ENCODE results near the gene VANGL1. TPM values are rescaled to one million over a fixed set of nuclear protein-coding genes. Genes with fewer than 3 reads are reported as not detected.

VANGL1 gene
- total RNA-seq, 3 donors from 2014 or later = 15.6 to 21.7 (median 17.9) TPM

- no peak for TF ChIP-seq CTCF (IDR thresholded peaks at IDR 0.05)
- Histone ChIP-seq H3K9me3 (no peaks in the 10 kb centered on the region), H3K4me3 (no peak overlapping the region), H3K36me3 (ENCODE audit: low read depth) (no peaks in the 10 kb centered on the region), H3K4me1 (ENCODE audit: low read depth) (no peaks in the 10 kb centered on the region)
- DNase-seq (no peak), ATAC-seq (peak; percentile 27)
- intact Hi-C loops (cut with DNase I, micrococcal nuclease) = no loop called here
These were observed 84.4 kb downstream of the VANGL1 start for GRCh38 chr1:115726161-115726560.

DNA sequence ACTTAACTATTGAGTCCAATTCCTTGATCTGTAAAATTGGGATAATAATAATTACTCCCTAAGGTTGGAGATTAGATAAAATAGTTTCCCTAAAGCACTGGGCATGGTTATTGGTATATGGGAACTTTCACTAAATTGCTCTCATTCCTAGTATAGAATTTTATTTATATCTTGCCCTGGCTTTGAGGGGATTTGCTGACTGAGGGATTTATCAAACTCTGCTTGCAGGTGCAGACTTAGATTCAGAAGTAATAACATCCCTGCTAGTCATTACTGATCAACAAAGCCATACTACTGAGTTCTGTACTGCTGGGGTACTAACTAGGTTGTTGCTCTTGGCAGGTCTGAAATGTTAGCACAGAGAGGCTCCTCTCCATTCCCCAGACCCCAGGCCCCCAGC, 84.8 kb downstream of the VANGL1 start:
- H3K4me3 ChIP-seq = no peak overlapping the region
- no peak for DNase-seq
- H3K36me3 ChIP-seq (ENCODE audit: low read depth) = no peaks in the 10 kb centered on the region
- no peaks in the 10 kb centered on the region for H3K4me1 ChIP-seq (ENCODE audit: low read depth)
- TF ChIP-seq CTCF (IDR thresholded peaks at IDR 0.05) = no peak
- intact Hi-C loops (cut with DNase I, micrococcal nuclease) = no loop called here
- ATAC-seq = no peak
- no peaks in the 10 kb centered on the region for H3K9me3 ChIP-seq

DNA sequence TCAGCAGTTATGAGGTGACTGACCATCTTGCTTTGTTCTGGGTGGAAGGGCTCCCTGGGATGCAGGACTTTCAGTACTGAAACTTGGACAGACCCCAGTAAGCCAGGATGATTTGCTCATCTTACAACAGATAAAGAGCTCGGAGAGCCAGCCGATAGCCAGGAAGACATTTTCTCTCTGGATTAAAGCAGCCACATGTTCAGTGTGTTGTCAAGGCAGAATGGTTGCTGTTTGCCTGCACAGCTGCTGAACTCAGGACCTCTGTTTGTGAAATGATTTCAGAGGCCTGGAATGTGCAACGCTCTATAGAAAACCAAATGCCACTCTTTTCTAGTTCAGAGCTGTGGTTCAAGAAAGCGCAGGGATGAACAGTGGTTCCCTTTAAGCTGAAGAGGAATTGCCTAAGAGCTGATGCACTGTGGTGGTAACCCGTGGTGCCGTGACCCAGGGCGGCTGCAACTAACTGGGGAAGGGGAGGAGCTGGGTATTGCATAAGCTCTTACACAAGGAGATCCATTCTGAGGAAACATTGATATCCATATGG, 86.0 kb downstream of the VANGL1 start:
- ATAC-seq (peak; percentile 78), DNase-seq (peak; percentile 37 to 69 (median 52))
- Histone ChIP-seq H3K4me3 (no peak overlapping the region), H3K4me1 (ENCODE audit: low read depth) (no peaks in the 10 kb centered on the region), H3K9me3 (no peaks in the 10 kb centered on the region), H3K36me3 (ENCODE audit: low read depth) (no peaks in the 10 kb centered on the region)
- intact Hi-C loops (cut with DNase I, micrococcal nuclease) = no loop called here
- TF ChIP-seq CTCF (IDR thresholded peaks at IDR 0.05) = no peak

- no peaks in the 10 kb centered on the region for H3K9me3 ChIP-seq
- no peaks in the 10 kb centered on the region for H3K4me1 ChIP-seq (ENCODE audit: low read depth)
- intact Hi-C loops (cut with DNase I, micrococcal nuclease) = no loop called here
- TF ChIP-seq CTCF (IDR thresholded peaks at IDR 0.05) = no peak
- ATAC-seq (no peak), DNase-seq (no peak)
- H3K36me3 ChIP-seq (ENCODE audit: low read depth) = no peaks in the 10 kb centered on the region
- H3K4me3 ChIP-seq = no peak overlapping the region
These were observed 86.6 kb downstream of the VANGL1 start for GRCh38 chr1:115728341-115728740.

DNA sequence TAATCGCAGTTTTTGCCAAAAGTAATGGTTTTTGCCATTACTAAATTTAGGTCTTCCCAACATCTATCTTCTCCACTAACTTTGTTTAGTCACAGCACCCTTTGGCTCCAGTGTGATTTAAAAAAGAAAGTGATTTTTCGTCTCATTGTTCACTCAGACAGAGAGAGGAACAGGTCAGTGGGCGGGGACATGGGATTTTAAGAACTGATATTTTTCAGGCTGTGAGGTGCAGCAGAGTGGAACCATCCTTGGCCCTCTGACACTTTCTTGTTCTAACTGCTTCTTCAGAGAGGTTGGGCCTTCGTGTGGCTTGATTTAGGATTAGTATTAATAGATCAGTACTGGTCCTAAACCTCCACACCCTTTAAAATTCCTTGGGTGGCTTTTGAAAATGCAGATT, 88.0 kb downstream of the VANGL1 start:
- Histone ChIP-seq H3K9me3 (no peaks in the 10 kb centered on the region), H3K4me3 (no peak overlapping the region), H3K36me3 (ENCODE audit: low read depth) (no peaks in the 10 kb centered on the region), H3K4me1 (ENCODE audit: low read depth) (no peaks in the 10 kb centered on the region)
- no peak for DNase-seq
- intact Hi-C loops (cut with DNase I, micrococcal nuclease) = no loop called here
- no peak for ATAC-seq
- TF ChIP-seq CTCF (IDR thresholded peaks at IDR 0.05) = no peak

GRCh38 chr1:115732316-115732715, 90.5 kb downstream of the VANGL1 start:
- Histone ChIP-seq H3K4me3 (no peak overlapping the region), H3K36me3 (ENCODE audit: low read depth) (no peaks in the 10 kb centered on the region), H3K4me1 (ENCODE audit: low read depth) (no peaks in the 10 kb centered on the region), H3K9me3 (no peaks in the 10 kb centered on the region)
- no peak for TF ChIP-seq CTCF (IDR thresholded peaks at IDR 0.05)
- DNase-seq (no peak), ATAC-seq (no peak)
- intact Hi-C loops (cut with DNase I, micrococcal nuclease) = no loop called here

Measured in mucosa of descending colon (tissue), 3 donors.